D721Med (cell line): ENCODE measurements around the gene TBX2.

Source experiments
- DNase-seq: peaks from one replicate; pipeline ENCODE4 v3.0.0; 2011; ENCODE audit warnings: low spot score; ENCODE audit not compliant: insufficient read length
- FAIRE-seq: peaks from 2 replicates; lab custom pipeline; 2011; peaks lifted over from hg19 to GRCh38; lab: Jason Lieb, UNC
- CTCF ChIP-seq: IDR thresholded peaks from 2 replicates; pipeline ENCODE4 v1.5.1; 2012; ENCODE audit warnings: mild to moderate bottlenecking, control low read depth; ENCODE audit not compliant: insufficient read depth; ENCODE audit errors: missing control alignments

The TBX2 gene

GRCh38 chr17:61451538-61452300 is 52.1 kb downstream of the TBX2 start:
- no peak for DNase-seq
- no peak for TF ChIP-seq CTCF
- FAIRE-seq = no peak

GRCh38 chr17:61452301-61453290 is 53.0 kb downstream of the TBX2 start, which contains the start of gene TBX4:
TSS of gene TBX4 (plus strand) at chr17:61452422. CDS start at chr17:61456491, 4,069 bp downstream.
- no peak for DNase-seq
- FAIRE-seq = no peak
- TF ChIP-seq CTCF = no peak

GRCh38 chr17:61453566-61454380 is 54.1 kb downstream of the TBX2 start:
- no peak for TF ChIP-seq CTCF
- FAIRE-seq (no peak), DNase-seq (no peak)

GRCh38 chr17:61454381-61455323 is 55.0 kb downstream of the TBX2 start:
- no peak for FAIRE-seq

GRCh38 chr17:61455324-61456060 is 55.8 kb downstream of the TBX2 start:
- DNase-seq (no peak), FAIRE-seq (no peak)
- no peak for TF ChIP-seq CTCF

More at GRCh38 chr17:61454381-61455323, 55.0 kb downstream of the TBX2 start:
- DNase-seq = no peak
- no peak for TF ChIP-seq CTCF
